Activated CD4-positive, alpha-beta T cell treated with anti-CD3 and anti-CD28 coated beads for 4 hours (primary cell): ENCODE data around the gene EIF2B1.
A peak's percentile ranks its signal among the peaks of the same experiment; 100 is the strongest.
"Not testable (repeated sequence)": the region's sequence is repeated elsewhere in the genome, so short reads cannot be mapped to it uniquely, and the experiment has no call there.

Source experiments
- DNase-seq, 2 donors: peaks; one replicate each; pipeline ENCODE4 v3.0.0-alpha.2; 2020

The EIF2B1 gene

GRCh38 chr12:123617144-123617543 lies 16.3 kb downstream of the EIF2B1 start:
- DNase-seq: no peak

GRCh38 chr12:123614531-123614930 lies 19.0 kb downstream of the EIF2B1 start:
- no peak for DNase-seq

- no peak for DNase-seq
These were observed 19.4 kb downstream of the EIF2B1 start for GRCh38 chr12:123614110-123614509.

- no peak for DNase-seq
These were observed 25.3 kb downstream of the EIF2B1 start for GRCh38 chr12:123608182-123608581.

- no peak for DNase-seq
These were observed 25.7 kb downstream of the EIF2B1 start for GRCh38 chr12:123607756-123608155.

GRCh38 chr12:123603495-123603894 lies 30.0 kb downstream of the EIF2B1 start:
- DNase-seq: not testable (repeated sequence)

GRCh38 chr12:123602651-123603195 lies 30.8 kb downstream of the EIF2B1 start:
- DNase-seq: no peak

- DNase-seq: peak; percentile 81
These were observed 31.6 kb downstream of the EIF2B1 start, which contains the start of gene DDX55 for GRCh38 chr12:123601602-123602489. TSS of gene DDX55 (plus strand) at chr12:123602099. CDS start at chr12:123602149, 50 bp downstream.

GRCh38 chr12:123599721-123600120 lies 33.8 kb downstream of the EIF2B1 start:
- DNase-seq: no peak

- DNase-seq: no peak
These were observed 34.2 kb downstream of the EIF2B1 start for GRCh38 chr12:123599310-123599709.

GRCh38 chr12:123598522-123598921 lies 35.0 kb downstream of the EIF2B1 start:
- no peak for DNase-seq

- no peak for DNase-seq
These were observed 36.4 kb downstream of the EIF2B1 start for GRCh38 chr12:123597100-123597499.

GRCh38 chr12:123595729-123596128 lies 37.8 kb downstream of the EIF2B1 start:
- DNase-seq: no peak

- DNase-seq: no peak
These were observed 41.6 kb downstream of the EIF2B1 start for GRCh38 chr12:123591702-123592481.

GRCh38 chr12:123580772-123581171 lies 52.7 kb downstream of the EIF2B1 start:
- DNase-seq: no peak

- not testable (repeated sequence) for DNase-seq
These were observed 54.7 kb downstream of the EIF2B1 start for GRCh38 chr12:123578829-123579228.

GRCh38 chr12:123578243-123578642 lies 55.2 kb downstream of the EIF2B1 start:
- no peak for DNase-seq

- no peak for DNase-seq
These were observed 56.9 kb downstream of the EIF2B1 start for GRCh38 chr12:123576611-123577010.

GRCh38 chr12:123573870-123574269 lies 59.6 kb downstream of the EIF2B1 start:
- DNase-seq: no peak

GRCh38 chr12:123572391-123572790 lies 61.1 kb downstream of the EIF2B1 start:
- no peak for DNase-seq

- DNase-seq: no peak
These were observed 62.1 kb downstream of the EIF2B1 start for GRCh38 chr12:123571343-123571813.
